Skeletal muscle tissue (tissue), 4 donors: ENCODE measurements around the gene AP4M1. TPM values are rescaled to one million over a fixed set of nuclear protein-coding genes. Genes with fewer than 3 reads are reported as not detected.
"Not testable (repeated sequence)": the region's sequence is repeated elsewhere in the genome, so short reads cannot be mapped to it uniquely, and the experiment has no call there.

Experiments used
- H3K27ac ChIP-seq: one replicate; pipeline ENCODE4 v1.7.0; 2013; ENCODE audit warnings: mild to moderate bottlenecking, low read depth, low read length, inconsistent platforms
- H3K27me3 ChIP-seq, 3 donors: one replicate each; pipeline ENCODE4 v1.7.0; 2013; ENCODE audit warnings: low read length in 3 of 3; ENCODE audit not compliant: control insufficient read depth in 3 of 3, insufficient read depth in 3 of 3
- H3K36me3 ChIP-seq, 3 donors: one replicate each; pipeline ENCODE4 v1.7.0; 2013; ENCODE audit warnings: low read length in 3 of 3; ENCODE audit not compliant: control insufficient read depth in 3 of 3, insufficient read depth in 3 of 3
- H3K4me1 ChIP-seq, 3 donors: one replicate each; pipeline ENCODE4 v1.7.0; 2013; ENCODE audit warnings: low read length in 3 of 3, mild to moderate bottlenecking in 3 of 3; ENCODE audit not compliant: control insufficient read depth in 3 of 3, insufficient read depth in 3 of 3
- H3K4me3 ChIP-seq, 3 donors: one replicate each; pipeline ENCODE4 v1.7.0; 2013; ENCODE audit warnings: low read length in 3 of 3
- H3K9ac ChIP-seq, 3 donors: one replicate each; pipeline ENCODE4 v1.7.0; 2013; ENCODE audit warnings: low read length in 3 of 3, mild to moderate bottlenecking in 3 of 3, moderate library complexity in 2 of 3, low read depth in 1 of 3
- H3K9me3 ChIP-seq, 3 donors: one replicate each; pipeline ENCODE4 v1.7.0; 2013; ENCODE audit warnings: low read length in 3 of 3; ENCODE audit not compliant: control insufficient read depth in 3 of 3
- total RNA-seq: library from RNA; depleted of rRNA; stranded (reverse); fragments of >200 nt; gene quantifications from one replicate; pipeline ENCODE4 v1.2.3, GENCODE V29; 2014
- donor health status: Osteomylitis.

AP4M1 gene
- total RNA-seq, 1 donor from 2014 or later, result 20.9 TPM

DNA sequence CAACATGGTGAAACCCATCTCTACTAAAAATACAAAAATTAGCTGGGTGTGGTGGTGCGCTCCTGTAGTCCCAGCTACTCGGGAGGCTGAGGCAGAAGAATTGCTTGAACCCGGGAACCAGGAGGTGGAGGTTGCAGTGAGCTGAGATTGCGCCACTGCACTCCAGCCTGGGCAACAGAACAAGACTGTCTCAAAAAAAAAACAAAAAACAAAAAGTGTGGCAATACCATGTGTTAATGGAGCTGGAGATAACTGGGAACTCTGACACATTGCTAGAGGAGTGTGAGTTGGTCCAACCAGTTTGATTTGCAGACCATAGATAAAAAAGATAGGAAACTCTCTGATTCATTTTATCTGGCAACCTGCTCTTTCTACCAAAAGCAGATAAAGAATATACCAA, 44.9 kb downstream of the AP4M1 start:
- not testable (repeated sequence) for H3K27me3 ChIP-seq, H3K4me3 ChIP-seq, H3K36me3 ChIP-seq, H3K9ac ChIP-seq, H3K9me3 ChIP-seq, H3K27ac ChIP-seq
- peaks cover 10 to 18% (median 10%) of the 10 kb centered on the region in 3 donors for H3K4me1 ChIP-seq

DNA sequence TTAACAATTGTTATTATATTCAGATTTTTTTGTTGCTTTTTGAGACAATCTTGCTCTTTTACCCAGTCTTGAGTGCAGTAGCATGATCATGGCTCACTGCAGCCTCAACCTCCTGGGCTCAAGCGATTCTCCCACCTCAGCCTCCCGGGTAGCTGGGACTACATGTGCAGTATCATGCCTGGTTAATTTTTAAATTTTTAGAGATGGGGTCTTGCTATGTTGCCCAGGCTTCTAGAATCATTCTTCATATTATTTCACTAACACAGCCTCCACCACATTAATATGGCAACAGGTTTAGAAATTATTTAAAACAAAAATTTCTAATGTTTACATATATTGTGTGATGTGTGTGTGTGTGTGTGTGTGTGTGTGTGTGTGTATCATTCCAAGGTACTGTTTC, 45.8 kb downstream of the AP4M1 start:
- no peak overlapping the region for H3K9ac ChIP-seq
- peaks cover 10 to 18% (median 10%) of the 10 kb centered on the region in 3 donors for H3K4me1 ChIP-seq

DNA sequence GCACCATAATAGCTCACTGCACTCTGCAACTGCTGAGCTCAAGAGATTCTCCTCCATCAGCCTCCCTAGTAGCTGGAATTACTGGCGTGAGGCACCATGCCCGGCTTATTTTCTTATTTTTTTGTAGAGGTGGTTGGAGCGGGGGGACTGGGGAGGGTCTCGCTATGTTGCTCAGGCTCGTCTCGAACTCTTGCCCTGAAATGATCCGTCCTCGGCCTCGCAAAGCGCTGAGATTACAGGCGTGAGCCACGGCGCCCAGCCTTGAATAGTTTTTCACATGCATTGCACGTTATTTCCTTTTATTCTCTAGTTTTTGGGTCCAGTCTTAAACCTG, 46.7 kb downstream of the AP4M1 start:
- Histone ChIP-seq H3K36me3 (peaks cover 3 to 6% (median 3%) of the 10 kb centered on the region in 3 donors), H3K9me3 (no peaks in the 10 kb centered on the region), H3K9ac (peak overlapping the region; percentile 70 to 98 (median 83)), H3K4me1 (peaks cover 10 to 18% (median 10%) of the 10 kb centered on the region in 3 donors), H3K4me3 (peak overlapping the region; percentile 86 to 100 (median 98)), H3K27ac (peak overlapping the region; percentile 62), H3K27me3 (no peaks in the 10 kb centered on the region)

More for the DNA sequence above, 45.8 kb downstream of the AP4M1 start:
- Histone ChIP-seq H3K4me3 (no peak overlapping the region), H3K9me3 (no peaks in the 10 kb centered on the region), H3K27ac (no peak overlapping the region), H3K27me3 (peaks cover 0 to 2% (median 0%) of the 10 kb centered on the region in 3 donors), H3K36me3 (peaks cover 0 to 2% (median 2%) of the 10 kb centered on the region in 3 donors)

DNA sequence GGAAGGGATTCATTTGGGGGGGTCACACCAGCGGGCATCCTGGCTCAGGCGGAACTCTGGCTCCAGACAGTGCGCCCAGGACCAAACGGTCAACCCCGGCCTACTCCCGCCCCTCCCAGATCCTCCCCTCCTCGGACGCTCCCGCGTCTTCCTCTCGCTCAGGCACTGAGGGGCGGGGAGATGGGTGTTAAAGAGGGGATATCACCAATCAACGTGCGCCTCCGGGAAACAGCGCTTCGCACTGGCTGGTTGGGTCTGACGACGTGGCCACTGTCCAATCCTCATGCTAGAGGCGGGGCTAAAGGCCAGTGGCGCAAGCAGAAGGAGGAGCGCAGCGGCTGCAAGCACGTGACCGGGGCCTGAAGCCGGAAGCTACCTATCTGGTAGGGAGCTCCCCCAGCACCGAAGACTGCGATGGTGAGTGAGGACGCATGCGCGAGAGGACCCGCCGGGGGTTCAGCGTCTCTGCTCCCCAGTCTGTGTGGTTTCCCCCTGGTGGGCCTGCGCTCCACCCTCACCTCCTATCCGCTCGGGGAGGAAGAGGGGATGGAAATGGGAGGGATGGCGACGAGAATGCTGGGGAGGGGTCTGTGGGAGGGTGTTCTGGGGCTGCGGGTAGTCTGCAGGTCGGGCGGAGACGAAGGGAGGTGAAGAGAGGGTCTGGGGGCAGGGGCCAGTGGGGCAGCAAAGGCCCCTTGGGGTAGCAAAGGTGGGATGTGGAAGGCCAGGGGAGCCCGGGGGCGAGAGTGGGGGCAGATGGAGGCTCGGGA, 47.3 kb downstream of the AP4M1 start, which contains the start of gene LAMTOR4:
Gene LAMTOR4, plus strand, starts transcription at position 360 of the 770 bp plus-strand sequence. Its CDS starts 55 bp downstream, at position 415.
- Histone ChIP-seq H3K27ac (peak within 1 kb of the TSS; percentile 81), H3K27me3 (no peaks in the 10 kb centered on the region), H3K9ac (peak within 1 kb of the TSS; percentile 91 to 98 (median 97)), H3K36me3 (peaks cover 8 to 9% (median 8%) of the 10 kb centered on the region in 3 donors), H3K9me3 (no peaks in the 10 kb centered on the region), H3K4me3 (peak within 1 kb of the TSS; percentile 98 to 100 (median 99)), H3K4me1 (peaks cover 10 to 18% (median 10%) of the 10 kb centered on the region in 3 donors)

DNA sequence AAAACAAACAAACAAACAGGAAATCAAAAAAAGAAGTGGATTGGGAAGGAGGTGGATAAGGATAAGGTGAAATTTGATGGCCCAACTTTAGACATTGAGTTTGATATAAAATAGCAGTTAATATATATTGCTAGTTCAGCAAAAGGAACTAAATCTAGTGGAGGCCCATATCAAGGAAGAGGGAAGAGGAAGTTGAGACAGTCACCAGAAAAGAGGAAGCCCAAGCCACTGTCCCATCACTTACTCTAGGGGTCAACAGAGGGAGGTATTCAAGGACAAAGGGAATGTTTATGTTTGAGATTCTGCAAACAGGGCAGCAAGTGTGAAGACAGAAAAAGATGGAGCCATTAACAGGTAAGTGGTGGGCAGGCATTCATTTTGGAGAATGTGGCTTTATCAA, 51.0 kb downstream of the AP4M1 start:
- H3K9ac ChIP-seq, result no peak overlapping the region
- H3K4me3 ChIP-seq, result no peak overlapping the region
- no peaks in the 10 kb centered on the region for H3K9me3 ChIP-seq
- no peaks in the 10 kb centered on the region for H3K27me3 ChIP-seq
- peaks cover 30 to 33% (median 32%) of the 10 kb centered on the region in 3 donors for H3K36me3 ChIP-seq
- H3K27ac ChIP-seq, result no peak overlapping the region
- H3K4me1 ChIP-seq, result peaks cover 13 to 26% (median 15%) of the 10 kb centered on the region in 3 donors

DNA sequence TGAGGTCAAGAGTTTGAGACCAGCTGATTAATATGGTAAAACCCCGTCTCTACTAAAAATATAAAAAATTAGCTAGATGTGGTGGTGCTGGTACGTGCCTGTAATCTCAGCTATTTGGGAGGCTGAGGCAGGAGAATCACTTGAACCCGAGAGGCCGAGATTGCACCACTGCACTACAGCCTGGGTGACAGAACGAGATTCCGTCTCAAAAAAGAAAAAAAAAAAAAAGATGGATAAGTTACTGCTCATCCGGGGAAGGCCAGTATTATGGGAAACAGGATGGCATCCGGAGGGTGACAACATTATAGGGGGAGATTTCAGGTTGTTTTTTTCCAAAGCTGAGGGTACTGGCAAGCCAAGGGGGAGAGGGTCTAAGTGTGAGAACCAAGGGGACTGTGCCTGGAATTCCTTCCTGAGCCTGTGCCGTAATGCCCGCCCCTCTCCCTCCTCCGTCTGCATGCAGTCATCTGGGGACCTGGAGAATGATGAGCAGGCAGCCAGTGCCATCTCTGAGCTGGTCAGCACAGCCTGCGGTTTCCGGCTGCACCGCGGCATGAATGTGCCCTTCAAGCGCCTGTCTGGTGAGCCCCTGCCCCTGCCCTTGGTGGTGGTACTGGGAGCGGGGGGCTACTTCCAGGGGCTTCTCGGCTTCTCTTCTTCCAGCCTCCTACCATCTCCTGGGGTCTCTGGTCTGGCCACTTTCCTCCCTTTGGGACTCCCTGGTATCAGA, 51.7 kb downstream of the AP4M1 start:
- Histone ChIP-seq H3K4me1 (peaks cover 16 to 28% (median 20%) of the 10 kb centered on the region in 3 donors), H3K9me3 (no peaks in the 10 kb centered on the region), H3K36me3 (peaks cover 30 to 33% (median 32%) of the 10 kb centered on the region in 3 donors), H3K27ac (no peak overlapping the region), H3K9ac (no peak overlapping the region), H3K4me3 (no peak overlapping the region), H3K27me3 (no peaks in the 10 kb centered on the region)

DNA sequence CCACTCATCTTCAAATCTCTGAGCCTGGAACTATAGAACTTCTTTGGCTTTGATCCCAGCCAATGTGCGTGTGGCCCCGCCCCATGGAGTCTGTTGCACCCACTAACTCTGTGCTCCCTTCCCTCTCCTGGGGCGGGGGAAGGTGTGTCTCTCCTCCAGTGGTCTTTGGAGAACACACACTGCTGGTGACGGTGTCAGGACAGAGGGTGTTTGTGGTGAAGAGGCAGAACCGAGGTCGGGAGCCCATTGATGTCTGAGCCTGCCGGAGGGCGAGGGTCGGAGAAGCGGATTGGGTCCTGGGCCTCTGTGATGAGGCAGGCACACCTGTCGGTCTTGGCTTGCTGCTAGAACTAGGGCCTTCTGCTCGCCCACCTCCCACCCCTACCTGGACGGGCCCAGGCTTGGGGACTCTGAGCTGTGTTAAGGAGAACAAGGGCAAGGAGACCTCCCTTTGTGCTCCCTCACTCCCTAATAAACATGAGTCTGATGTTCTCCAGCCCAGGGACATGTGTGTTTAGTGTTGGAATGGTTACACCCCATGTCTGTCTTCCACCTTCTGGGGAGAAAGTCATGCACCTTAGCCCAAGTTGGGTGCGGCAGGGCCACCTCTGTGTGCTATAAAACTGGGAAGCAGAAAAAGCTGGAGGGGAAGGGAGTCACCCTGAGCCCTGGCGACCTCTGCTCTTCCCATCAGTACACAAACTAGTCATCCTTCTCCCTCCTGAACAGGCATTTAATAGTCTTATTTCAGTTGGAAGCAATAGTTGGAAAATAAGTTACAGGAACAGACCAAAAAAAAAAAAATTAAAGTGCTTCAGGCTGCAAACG, 52.5 kb downstream of the AP4M1 start:
- H3K9ac ChIP-seq, result no peak overlapping the region
- H3K27ac ChIP-seq, result no peak overlapping the region
- peaks cover 14 to 27% (median 21%) of the 10 kb centered on the region in 3 donors for H3K4me1 ChIP-seq
- peaks cover 30 to 33% (median 32%) of the 10 kb centered on the region in 3 donors for H3K36me3 ChIP-seq
- no peaks in the 10 kb centered on the region for H3K27me3 ChIP-seq
- H3K4me3 ChIP-seq, result no peak overlapping the region
- H3K9me3 ChIP-seq, result no peaks in the 10 kb centered on the region

DNA sequence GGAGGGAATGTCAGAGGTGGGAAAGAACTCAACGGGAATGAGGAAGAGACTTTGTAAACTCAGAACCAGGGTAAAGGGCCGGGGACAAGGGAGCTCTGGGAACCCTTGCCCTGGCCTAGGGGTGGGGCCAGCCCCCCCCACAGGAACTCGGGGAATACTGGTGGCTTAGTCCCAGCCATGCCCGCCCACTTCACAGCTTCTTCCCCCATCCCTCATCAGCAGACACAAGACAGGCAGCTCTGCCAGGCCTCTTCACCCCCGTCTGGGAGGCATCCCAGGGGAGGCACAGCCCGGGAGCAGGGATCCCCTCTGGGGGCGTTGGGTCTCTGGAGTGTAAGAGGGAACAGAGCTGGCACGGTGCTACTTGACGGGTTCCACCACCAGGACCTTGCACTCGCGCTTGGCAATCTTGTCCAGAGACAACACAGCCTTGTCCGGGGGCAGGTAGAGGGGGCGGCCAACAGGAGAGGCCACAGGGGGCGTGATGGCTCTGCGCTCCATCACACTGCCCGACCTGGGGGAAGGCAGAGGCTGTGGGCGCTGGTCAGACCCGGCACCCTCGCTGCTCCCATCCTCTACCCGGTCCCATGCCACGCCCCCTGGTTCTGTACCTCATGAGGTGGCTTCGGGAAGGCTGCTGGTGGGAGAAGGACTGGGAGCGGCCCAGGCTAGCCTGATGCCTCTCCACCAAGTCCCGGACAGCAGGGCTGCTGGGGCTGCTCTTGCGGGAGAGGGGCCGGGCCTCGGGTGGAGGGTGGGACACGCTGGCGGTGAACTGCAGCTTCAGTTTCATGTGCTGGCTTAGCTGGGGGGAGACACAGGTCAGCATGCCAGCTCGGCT, 53.4 kb downstream of the AP4M1 start:
- no peak overlapping the region for H3K9ac ChIP-seq
- H3K4me3 ChIP-seq, result no peak overlapping the region
- H3K27me3 ChIP-seq, result no peaks in the 10 kb centered on the region
- no peaks in the 10 kb centered on the region for H3K9me3 ChIP-seq
- peaks cover 30 to 33% (median 32%) of the 10 kb centered on the region in 3 donors for H3K36me3 ChIP-seq
- peaks cover 8 to 19% (median 17%) of the 10 kb centered on the region in 3 donors for H3K4me1 ChIP-seq
- H3K27ac ChIP-seq, result no peak overlapping the region
